K562 (cell line): ENCODE data around the gene MCU. TPM values are rescaled to one million over a fixed set of nuclear protein-coding genes. Genes with fewer than 3 reads are reported as not detected.

ENCODE experiments used
- ARID2 ChIP-seq: fragments of 450-650 bp; IDR thresholded peaks from 2 replicates; pipeline ENCODE4 v1.6.1; 2017; ENCODE audit warnings: antibody characterized with exemption, mild to moderate bottlenecking
- CHD1 ChIP-seq: fragments of 200-600 bp; sonication (generic); IDR thresholded peaks from one replicate; pipeline ENCODE4 v1.6.1; 2012; ENCODE audit warnings: mild to moderate bottlenecking, moderate library complexity, low read length, inconsistent platforms
- DIDO1 ChIP-seq: fragments of 450-650 bp; IDR thresholded peaks from 2 replicates; pipeline ENCODE4 v1.6.1; 2016; ENCODE audit warnings: low read depth, missing biosample characterization, missing genetic modification characterization
- DNMT1 ChIP-seq: fragments of 450-650 bp; IDR thresholded peaks from 2 replicates; pipeline ENCODE4 v1.6.1; 2016; ENCODE audit warnings: antibody characterized with exemption, mild to moderate bottlenecking
- EHMT2 ChIP-seq: fragments of 450-650 bp; IDR thresholded peaks from 2 replicates; pipeline ENCODE4 v1.6.1; 2018; ENCODE audit warnings: antibody characterized with exemption
- LARP7 ChIP-seq: fragments of 450-650 bp; IDR thresholded peaks from 2 replicates; pipeline ENCODE4 v1.6.1; 2016
- LCOR ChIP-seq: sonication (generic); formaldehyde crosslinking; IDR thresholded peaks from 2 replicates; pipeline ENCODE4 v1.8.0; 2022; ENCODE audit warnings: mild to moderate bottlenecking, missing genetic modification reagents
- MCM2 ChIP-seq: fragments of 450-650 bp; IDR thresholded peaks from 2 replicates; pipeline ENCODE4 v1.6.1; 2017; ENCODE audit warnings: low read depth, mild to moderate bottlenecking
- NELFE ChIP-seq: IDR thresholded peaks from 2 replicates; pipeline ENCODE4 v1.6.1; 2011; ENCODE audit warnings: mild to moderate bottlenecking; ENCODE audit not compliant: insufficient read depth, insufficient read length
- NFYB ChIP-seq: IDR thresholded peaks from 2 replicates; pipeline ENCODE4 v1.6.1; 2011; ENCODE audit warnings: mild to moderate bottlenecking, moderate library complexity; ENCODE audit not compliant: insufficient read length; ENCODE audit errors: extremely low read depth
- SMARCA5 ChIP-seq: fragments of 450-650 bp; IDR thresholded peaks from 2 replicates; pipeline ENCODE4 v1.6.1; 2016
- SP2 ChIP-seq: IDR thresholded peaks from 2 replicates; pipeline ENCODE4 v1.6.1; 2011; ENCODE audit warnings: mild to moderate bottlenecking, low read depth, low read length, moderate library complexity; ENCODE audit not compliant: poor library complexity, severe bottlenecking; ENCODE audit errors: extremely low read depth
- STAT5A ChIP-seq: IDR thresholded peaks from 2 replicates; pipeline ENCODE4 v1.6.1; 2012; ENCODE audit warnings: low read length, inconsistent platforms, borderline replicate concordance
- TGIF2 ChIP-seq: sonication (generic); formaldehyde crosslinking; IDR thresholded peaks from 2 replicates; pipeline ENCODE4 v1.8.1; 2022; ENCODE audit warnings: mild to moderate bottlenecking, missing genetic modification reagents, moderate library complexity
- ZNF695 ChIP-seq: fragments of 450-650 bp; formaldehyde crosslinking; IDR thresholded peaks from 2 replicates; pipeline ENCODE4 v1.4.0; 2020; ENCODE audit warnings: mild to moderate bottlenecking, moderate library complexity
- polyA plus RNA-seq, 8 experiments: library from polyadenylated mRNA; depleted of rRNA in 4 of 8; stranded (reverse) in 5 of 8; unstranded in 3 of 8; fragments of >200 nt; fragmentation: Nextera tagmentation in 2 of 8; fragmentation: Illumina TruSeq in 1 of 8; extraction: Ambion mirVana in 2 of 8; extraction: Trizol in 1 of 8; gene quantifications; 2 replicates each; pipeline versions ENCODE4 v1.2.1 to v1.2.3, GENCODE V29; 2011 to 2014; ENCODE audit warnings: inconsistent platforms in 1 of 8, missing spikeins in 1 of 8
- total RNA-seq, 7 experiments: library from RNA; depleted of rRNA in 6 of 7; stranded (reverse); fragments of >200 nt in 6 of 7; fragmentation: Illumina TruSeq in 2 of 7; extraction: Trizol in 2 of 7; gene quantifications; 2 replicates each; pipeline versions ENCODE4 v1.2.1 to v1.2.3, GENCODE V29; 2011 to 2021; ENCODE audit warnings: low replicate concordance in 1 of 7
- TF ChIP-seq, protein P1 (sequence below), 2 experiments: IDR thresholded peaks; 2 replicates each; pipeline ENCODE4 v1.6.1; 2011; ENCODE audit warnings: borderline replicate concordance in 1 of 2, control low read depth in 1 of 2, low read depth in 1 of 2, low read length in 1 of 2, mild to moderate bottlenecking in 1 of 2, mixed read lengths in 1 of 2, moderate library complexity in 1 of 2; ENCODE audit not compliant: insufficient read depth in 1 of 2, insufficient read length in 1 of 2, poor library complexity in 1 of 2, severe bottlenecking in 1 of 2; ENCODE audit errors: extremely low read depth in 1 of 2
- TF ChIP-seq, protein P2 (sequence below): fragments of 450-650 bp; IDR thresholded peaks from 2 replicates; pipeline ENCODE4 v1.7.1; 2018; ENCODE audit warnings: mild to moderate bottlenecking, low read depth; ENCODE audit not compliant: partially characterized antibody
- TF ChIP-seq, protein P3 (sequence below), 2 experiments: fragments of 450-650 bp; IDR thresholded peaks; 2 replicates each; pipeline ENCODE4 v1.6.1; 2016
- TF ChIP-seq, protein P4 (sequence below): fragments of 250-450 bp; sonication (Bioruptor Pico); IDR thresholded peaks from 2 replicates; pipeline ENCODE4 v1.4.0; 2020; ENCODE audit warnings: mild to moderate bottlenecking, moderate library complexity, borderline replicate concordance
- TF ChIP-seq, protein P5 (sequence below): fragments of 250-450 bp; sonication (Bioruptor Pico); IDR thresholded peaks from 2 replicates; pipeline ENCODE4 v1.8.0; 2021; ENCODE audit warnings: moderate library complexity, mild to moderate bottlenecking, inconsistent platforms

The MCU gene
- total and polyA plus RNA-seq, 9 of the 15 experiments (the other 6 are each of a cell fraction or from before 2014, with no cell fraction given) = 8.2 to 88.8 (median 21.3) TPM

DNA sequence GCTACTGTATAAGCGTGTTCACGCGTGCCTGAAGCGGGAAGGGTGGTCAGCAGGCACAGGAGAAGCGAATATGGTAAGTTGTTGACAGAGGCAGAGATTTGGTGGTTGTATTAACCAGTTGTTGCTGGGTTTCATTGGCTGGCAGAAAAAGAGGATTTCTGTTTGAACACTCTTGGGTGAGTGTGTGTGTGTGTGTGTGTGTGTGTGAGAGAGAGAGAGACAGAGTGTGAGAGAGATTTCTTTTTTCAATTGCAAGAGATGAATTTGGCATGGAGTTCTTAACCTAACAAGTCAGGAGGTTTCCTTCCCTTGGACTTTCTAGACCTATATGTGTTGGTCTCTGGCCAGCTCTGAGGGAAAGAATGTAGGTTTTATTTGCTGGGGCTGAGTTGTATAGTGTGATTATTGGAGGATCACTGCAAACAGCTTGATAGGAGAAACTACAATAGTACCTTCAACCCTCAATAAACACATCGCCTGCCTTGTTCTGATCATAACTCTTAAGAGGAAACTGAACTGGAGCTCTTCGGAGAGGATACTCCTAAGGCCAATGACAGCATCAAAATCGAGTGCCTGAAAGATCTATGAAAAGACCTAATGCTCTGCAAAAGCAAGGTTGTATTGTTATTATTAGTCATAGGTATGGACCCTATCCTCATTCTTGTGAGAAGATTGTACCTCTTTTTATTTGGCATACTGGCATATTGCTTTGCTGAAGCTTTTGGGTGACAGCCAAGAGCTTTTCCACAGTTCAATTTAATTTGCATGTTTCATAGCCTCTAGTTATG is 1.2 kb downstream of the MCU start (continued):
- 0 out of 2 replicates have a peak, but pooled peaks have one; percentile 15 for TF ChIP-seq ARID2
- no peak for TF ChIP-seq ZNF695 (CRISPR knock-in tag)
- peak; percentile 88; the same call in 1 of the 2 replicates for TF ChIP-seq LARP7
- 0 out of 2 replicates have a peak, but pooled peaks have one; percentile 37 for TF ChIP-seq SMARCA5
- TF ChIP-seq STAT5A = no peak
- no peak for TF ChIP-seq TGIF2 (CRISPR knock-in tag)
- TF ChIP-seq, protein P1, sequence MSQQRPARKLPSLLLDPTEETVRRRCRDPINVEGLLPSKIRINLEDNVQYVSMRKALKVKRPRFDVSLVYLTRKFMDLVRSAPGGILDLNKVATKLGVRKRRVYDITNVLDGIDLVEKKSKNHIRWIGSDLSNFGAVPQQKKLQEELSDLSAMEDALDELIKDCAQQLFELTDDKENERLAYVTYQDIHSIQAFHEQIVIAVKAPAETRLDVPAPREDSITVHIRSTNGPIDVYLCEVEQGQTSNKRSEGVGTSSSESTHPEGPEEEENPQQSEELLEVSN (IDR thresholded peaks at IDR 0.05; ENCODE audit: borderline replicate concordance in 1 of 2, extremely low read depth in 1 of 2, insufficient read depth in 1 of 2, insufficient read length in 1 of 2, low read depth in 1 of 2, low read length in 1 of 2, poor library complexity in 1 of 2, severe bottlenecking in 1 of 2) = no peak
- TF ChIP-seq, protein P2, sequence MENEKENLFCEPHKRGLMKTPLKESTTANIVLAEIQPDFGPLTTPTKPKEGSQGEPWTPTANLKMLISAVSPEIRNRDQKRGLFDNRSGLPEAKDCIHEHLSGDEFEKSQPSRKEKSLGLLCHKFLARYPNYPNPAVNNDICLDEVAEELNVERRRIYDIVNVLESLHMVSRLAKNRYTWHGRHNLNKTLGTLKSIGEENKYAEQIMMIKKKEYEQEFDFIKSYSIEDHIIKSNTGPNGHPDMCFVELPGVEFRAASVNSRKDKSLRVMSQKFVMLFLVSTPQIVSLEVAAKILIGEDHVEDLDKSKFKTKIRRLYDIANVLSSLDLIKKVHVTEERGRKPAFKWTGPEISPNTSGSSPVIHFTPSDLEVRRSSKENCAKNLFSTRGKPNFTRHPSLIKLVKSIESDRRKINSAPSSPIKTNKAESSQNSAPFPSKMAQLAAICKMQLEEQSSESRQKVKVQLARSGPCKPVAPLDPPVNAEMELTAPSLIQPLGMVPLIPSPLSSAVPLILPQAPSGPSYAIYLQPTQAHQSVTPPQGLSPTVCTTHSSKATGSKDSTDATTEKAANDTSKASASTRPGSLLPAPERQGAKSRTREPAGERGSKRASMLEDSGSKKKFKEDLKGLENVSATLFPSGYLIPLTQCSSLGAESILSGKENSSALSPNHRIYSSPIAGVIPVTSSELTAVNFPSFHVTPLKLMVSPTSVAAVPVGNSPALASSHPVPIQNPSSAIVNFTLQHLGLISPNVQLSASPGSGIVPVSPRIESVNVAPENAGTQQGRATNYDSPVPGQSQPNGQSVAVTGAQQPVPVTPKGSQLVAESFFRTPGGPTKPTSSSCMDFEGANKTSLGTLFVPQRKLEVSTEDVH = no peak
- TF ChIP-seq MCM2 = no peak
- no peak for TF ChIP-seq NFYB
- no peak for TF ChIP-seq SP2
- TF ChIP-seq, protein P3, sequence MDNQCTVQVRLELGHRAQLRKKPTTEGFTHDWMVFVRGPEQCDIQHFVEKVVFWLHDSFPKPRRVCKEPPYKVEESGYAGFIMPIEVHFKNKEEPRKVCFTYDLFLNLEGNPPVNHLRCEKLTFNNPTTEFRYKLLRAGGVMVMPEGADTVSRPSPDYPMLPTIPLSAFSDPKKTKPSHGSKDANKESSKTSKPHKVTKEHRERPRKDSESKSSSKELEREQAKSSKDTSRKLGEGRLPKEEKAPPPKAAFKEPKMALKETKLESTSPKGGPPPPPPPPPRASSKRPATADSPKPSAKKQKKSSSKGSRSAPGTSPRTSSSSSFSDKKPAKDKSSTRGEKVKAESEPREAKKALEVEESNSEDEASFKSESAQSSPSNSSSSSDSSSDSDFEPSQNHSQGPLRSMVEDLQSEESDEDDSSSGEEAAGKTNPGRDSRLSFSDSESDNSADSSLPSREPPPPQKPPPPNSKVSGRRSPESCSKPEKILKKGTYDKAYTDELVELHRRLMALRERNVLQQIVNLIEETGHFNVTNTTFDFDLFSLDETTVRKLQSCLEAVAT (IDR thresholded peaks at IDR 0.05) = peak; percentile 64 to 78; a peak in 3 of 4 replicates
- no peak for TF ChIP-seq LCOR (CRISPR knock-in tag)
- TF ChIP-seq, protein P4, sequence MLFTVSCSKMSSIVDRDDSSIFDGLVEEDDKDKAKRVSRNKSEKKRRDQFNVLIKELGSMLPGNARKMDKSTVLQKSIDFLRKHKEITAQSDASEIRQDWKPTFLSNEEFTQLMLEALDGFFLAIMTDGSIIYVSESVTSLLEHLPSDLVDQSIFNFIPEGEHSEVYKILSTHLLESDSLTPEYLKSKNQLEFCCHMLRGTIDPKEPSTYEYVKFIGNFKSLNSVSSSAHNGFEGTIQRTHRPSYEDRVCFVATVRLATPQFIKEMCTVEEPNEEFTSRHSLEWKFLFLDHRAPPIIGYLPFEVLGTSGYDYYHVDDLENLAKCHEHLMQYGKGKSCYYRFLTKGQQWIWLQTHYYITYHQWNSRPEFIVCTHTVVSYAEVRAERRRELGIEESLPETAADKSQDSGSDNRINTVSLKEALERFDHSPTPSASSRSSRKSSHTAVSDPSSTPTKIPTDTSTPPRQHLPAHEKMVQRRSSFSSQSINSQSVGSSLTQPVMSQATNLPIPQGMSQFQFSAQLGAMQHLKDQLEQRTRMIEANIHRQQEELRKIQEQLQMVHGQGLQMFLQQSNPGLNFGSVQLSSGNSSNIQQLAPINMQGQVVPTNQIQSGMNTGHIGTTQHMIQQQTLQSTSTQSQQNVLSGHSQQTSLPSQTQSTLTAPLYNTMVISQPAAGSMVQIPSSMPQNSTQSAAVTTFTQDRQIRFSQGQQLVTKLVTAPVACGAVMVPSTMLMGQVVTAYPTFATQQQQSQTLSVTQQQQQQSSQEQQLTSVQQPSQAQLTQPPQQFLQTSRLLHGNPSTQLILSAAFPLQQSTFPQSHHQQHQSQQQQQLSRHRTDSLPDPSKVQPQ (CRISPR knock-in tag) = no peak
- TF ChIP-seq EHMT2 = peak; percentile 69
- no peak for TF ChIP-seq CHD1
- TF ChIP-seq, protein P5, sequence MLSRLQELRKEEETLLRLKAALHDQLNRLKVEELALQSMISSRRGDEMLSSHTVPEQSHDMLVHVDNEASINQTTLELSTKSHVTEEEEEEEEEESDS = no peak
- TF ChIP-seq DIDO1 (tag) = no peak
- no peak for TF ChIP-seq NELFE
- peak; percentile 95; the same call in 1 of the 2 replicates for TF ChIP-seq DNMT1
